A172 (cell line): ENCODE data around the gene ANKRD16. TPM values are rescaled to one million over a fixed set of nuclear protein-coding genes. Genes with fewer than 3 reads are reported as not detected.

Experiments used
- total RNA-seq: library from RNA; depleted of rRNA; stranded (reverse); fragments of >200 nt; shearing (Covaris generic); gene quantifications from 2 replicates; pipeline ENCODE4 v1.2.3, GENCODE V29; 2014; rRNA removed

The ANKRD16 gene
- total RNA-seq, 1 experiment from 2014 or later = 14.6 TPM

Other genes with a start within 250 kb of the ANKRD16 start
- gene ASB13, start 223.3 kb downstream of the ANKRD16 start, total RNA-seq = 9.5 and 11.0 TPM in 2 replicates
- gene TASOR2, start 205.1 kb downstream of the ANKRD16 start, total RNA-seq = 59.0 and 77.7 TPM in 2 replicates
- 447 and 488 TPM in 2 replicates for gene GDI2, start 76.5 kb downstream of the ANKRD16 start, total RNA-seq
- 79.0 and 90.1 TPM in 2 replicates for gene FBH1, start 350 bp upstream of the ANKRD16 start, total RNA-seq
- gene IL15RA, start 87.7 kb upstream of the ANKRD16 start, total RNA-seq = 10.3 and 16.3 TPM in 2 replicates
- not detected in 2 replicates for gene IL2RA, start 172.5 kb upstream of the ANKRD16 start, total RNA-seq
- 56.5 and 70.3 TPM in 2 replicates for gene RBM17, start 199.1 kb upstream of the ANKRD16 start, total RNA-seq